B cell (primary cell): ENCODE results near the gene NPAS2. TPM values are rescaled to one million over a fixed set of nuclear protein-coding genes. Genes with fewer than 3 reads are reported as not detected.

Experiments
- ATAC-seq: fragments of 200-7000 bp; cut with Tn5 transposase; one replicate; pipeline ENCODE4 v1.10.0; 2021; ENCODE audit warnings: low read depth, mild to moderate bottlenecking, moderate number of reproducible peaks, moderate library complexity
- CTCF ChIA-PET: fragments of 350-600 bp; sonication (Branson Sonifier 250); formaldehyde crosslinking; loops from one replicate; lab custom pipeline; 2021; ENCODE audit warnings: antibody characterized with exemption, inconsistent platforms; lab: Charles Lee
- POLR2A ChIA-PET: fragments of 350-600 bp; sonication (Branson Sonifier 250); formaldehyde crosslinking; loops from one replicate; lab custom pipeline; 2021; ENCODE audit warnings: antibody characterized with exemption; lab: Charles Lee
- DNase-seq: peaks from one replicate; pipeline ENCODE4 v3.0.0; 2013
- H2AFZ ChIP-seq: 2 replicates; pipeline ENCODE4 v1.6.1; 2012; ENCODE audit warnings: mild to moderate bottlenecking, low read depth, low read length; ENCODE audit not compliant: insufficient read depth, poor library complexity, severe bottlenecking
- H3K27ac ChIP-seq, 2 donors: 1 replicate in 1 of 2; 2 replicates in 1 of 2; pipeline ENCODE4 v1.5.1; 2012 to 2013; ENCODE audit warnings: low read length in 2 of 2, mild to moderate bottlenecking in 2 of 2, moderate library complexity in 1 of 2
- H3K27me3 ChIP-seq, 4 experiments: fragments of 200-600 bp in 1 of 4; sonication (generic) in 1 of 4; replicated peaks in 1 of 4; 1 replicate in 2 of 4; 2 replicates in 2 of 4; pipeline versions ENCODE4 v1.6.1 to v1.7.0; 2013 to 2016; ENCODE audit warnings: low read length in 3 of 4, mild to moderate bottlenecking in 2 of 4, mixed read lengths in 1 of 4, moderate library complexity in 1 of 4; ENCODE audit not compliant: insufficient read depth in 4 of 4, control insufficient read depth in 3 of 4; ENCODE audit errors: control extremely low read depth in 1 of 4
- H3K36me3 ChIP-seq, 2 experiments: replicated peaks in 1 of 2; 1 replicate in 1 of 2; 2 replicates in 1 of 2; pipeline versions ENCODE4 v1.6.1 to v1.7.1; 2013; ENCODE audit warnings: low read length in 1 of 2; ENCODE audit not compliant: insufficient read depth in 2 of 2, control insufficient read depth in 1 of 2; ENCODE audit errors: control extremely low read depth in 1 of 2, extremely low read depth in 1 of 2
- H3K4me1 ChIP-seq, 2 donors: fragments of 200-600 bp in 1 of 2; sonication (generic) in 1 of 2; 1 replicate in 1 of 2; 2 replicates in 1 of 2; pipeline versions ENCODE4 v1.5.1 to v1.6.1; 2013 to 2017; ENCODE audit warnings: low read length in 2 of 2; ENCODE audit not compliant: control insufficient read depth in 2 of 2, insufficient read depth in 2 of 2
- H3K4me2 ChIP-seq: replicated peaks from 2 replicates; pipeline ENCODE3; 2012; ENCODE audit warnings: mild to moderate bottlenecking, low read depth, low read length; ENCODE audit not compliant: poor library complexity, severe bottlenecking
- H3K4me3 ChIP-seq, 5 experiments: fragments of 200-600 bp in 1 of 5; sonication (generic) in 1 of 5; 1 replicate in 3 of 5; 2 replicates in 2 of 5; pipeline versions ENCODE4 v1.5.1 to v1.7.0; 2011 to 2016; ENCODE audit warnings: low read length in 4 of 5, mild to moderate bottlenecking in 4 of 5, low read depth in 2 of 5, control low read depth in 1 of 5, moderate library complexity in 1 of 5; ENCODE audit not compliant: insufficient read depth in 1 of 5; ENCODE audit errors: control extremely low read depth in 1 of 5, extremely low read depth in 1 of 5
- H3K79me2 ChIP-seq: fragments of 200-600 bp; sonication (generic); one replicate; pipeline ENCODE4 v1.6.0; 2016; ENCODE audit warnings: low read length; ENCODE audit not compliant: control insufficient read depth, insufficient read depth
- H3K9ac ChIP-seq: fragments of 200-600 bp; sonication (generic); 2 replicates; pipeline ENCODE4 v1.6.1; 2017; ENCODE audit warnings: mild to moderate bottlenecking, low read length, moderate library complexity
- H3K9me3 ChIP-seq, 3 donors: one replicate each; pipeline versions ENCODE4 v1.6.1 to v1.7.1; 2013; ENCODE audit warnings: low read length in 2 of 3; ENCODE audit not compliant: control insufficient read depth in 2 of 3, insufficient read depth in 1 of 3; ENCODE audit errors: control extremely low read depth in 1 of 3
- H4K20me1 ChIP-seq: 2 replicates; pipeline ENCODE4 v1.6.0; 2012; ENCODE audit warnings: mild to moderate bottlenecking, low read length; ENCODE audit not compliant: insufficient read depth, control insufficient read depth, poor library complexity, severe bottlenecking
- H3K27ac Mint-ChIP-seq: one replicate; pipeline ENCODE4 v1.8.0; 2021; ENCODE audit warnings: mixed read lengths
- H3K27me3 Mint-ChIP-seq: one replicate; pipeline ENCODE4 v1.8.0; 2021; ENCODE audit warnings: mixed read lengths
- H3K4me1 Mint-ChIP-seq: one replicate; pipeline ENCODE4 v1.8.0; 2021; ENCODE audit warnings: mixed read lengths
- H3K4me3 Mint-ChIP-seq: one replicate; pipeline ENCODE4 v1.8.0; 2021; ENCODE audit warnings: mixed read lengths
- H3K9me3 Mint-ChIP-seq: one replicate; pipeline ENCODE4 v1.8.0; 2022; ENCODE audit warnings: mixed read lengths; ENCODE audit not compliant: insufficient read depth
- CTCF ChIP-seq: fragments of 200-600 bp; IDR thresholded peaks from one replicate; pipeline ENCODE4 v1.8.0; 2022; ENCODE audit warnings: antibody characterized with exemption, mild to moderate bottlenecking
- EZH2 ChIP-seq: IDR thresholded peaks from 2 replicates; pipeline ENCODE4 v1.6.1; 2012; ENCODE audit warnings: borderline replicate concordance, low read depth, mild to moderate bottlenecking, moderate library complexity, low read length; ENCODE audit not compliant: insufficient read depth, poor library complexity, severe bottlenecking
- WGBS: methylation state at CpG from one replicate; pipeline ENCODE4 v1.1.5; 2013; ENCODE audit warnings: missing lambda C conversion rate; ENCODE audit not compliant: insufficient coverage; 5-methylcytosine and 5-hydroxymethylcytosine counted together
- intact Hi-C: fragments of 100-400 bp; cut with micrococcal nuclease; formaldehyde crosslinking; loops from one replicate; pipeline ENCODE4 v1.10.0; 2022
- polyA plus RNA-seq: library from polyadenylated mRNA; depleted of rRNA; stranded (reverse); fragments of >200 nt; gene quantifications from 2 replicates; pipeline ENCODE4 v1.2.3, GENCODE V29; 2012
- total RNA-seq, 2 donors: library from RNA; stranded (reverse); fragments of 120-200 nt in 1 of 2; gene quantifications; 1 replicate in 1 of 2; 2 replicates in 1 of 2; pipeline versions ENCODE4 v1.2.3 to v1.2.4, GENCODE V29; 2013 to 2022

NPAS2 gene
- total and polyA plus RNA-seq, 2 donors (not counting 1 experiment from before 2014, with no cell fraction given), result not detected

GRCh38 chr2:100814043-100814442 lies 5.9 kb upstream of the NPAS2 start:
- POLR2A ChIA-PET, result no interaction called here
- Histone ChIP-seq H3K36me3 (no peaks in the 10 kb centered on the region), H4K20me1 (no peaks in the 10 kb centered on the region), H3K9ac (no peak overlapping the region), H2AFZ (no peak overlapping the region), H3K27ac (no peak overlapping the region), H3K4me2 (no peak overlapping the region), H3K4me1 (peaks cover 0 to 1% of the 10 kb centered on the region in 2 donors), H3K27me3 (peaks cover 0 to 22% (median 16%) of the 10 kb centered on the region in 4 experiments), H3K4me3 (no peak overlapping the region), H3K79me2 (no peaks in the 10 kb centered on the region), H3K9me3 (peaks cover 0 to 2% (median 0%) of the 10 kb centered on the region in 3 donors)
- CTCF ChIA-PET, result no interaction called here
- Mint-ChIP-seq H3K4me3 (no peak overlapping the region), H3K27me3 (peaks cover 61% of the 10 kb centered on the region), H3K27ac (no peak overlapping the region), H3K9me3 (no peaks in the 10 kb centered on the region), H3K4me1 (peaks cover 2% of the 10 kb centered on the region)
- DNase-seq (no peak), ATAC-seq (no peak)
- WGBS, result 67% methylated on average over 2 of the region's 3 CpGs
- intact Hi-C loops, result no loop called here
- TF ChIP-seq CTCF, result no peak
- TF ChIP-seq EZH2, result no peak

DNA sequence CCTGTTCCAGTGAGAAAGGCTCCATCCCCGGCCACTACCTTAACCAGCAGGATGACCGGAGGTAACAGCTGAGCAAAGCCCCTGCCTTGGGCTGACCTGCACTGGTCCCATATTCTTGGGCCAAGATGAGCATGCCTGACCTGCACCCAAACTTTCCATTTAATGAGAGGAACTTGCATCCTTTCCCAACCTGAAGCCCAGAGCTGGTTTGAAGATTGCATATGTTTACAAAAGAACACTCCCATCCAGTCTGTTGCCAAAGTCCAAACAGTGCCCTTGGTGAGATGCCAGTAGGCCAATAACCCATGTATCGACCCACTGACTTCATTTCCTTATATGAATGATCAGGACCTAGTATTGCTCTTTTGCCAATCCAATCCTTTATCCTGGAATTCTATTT lies 5.5 kb upstream of the NPAS2 start:
- ChIA-PET POLR2A (no interaction called here), CTCF (no interaction called here)
- Mint-ChIP-seq H3K4me3 (no peak overlapping the region), H3K9me3 (no peaks in the 10 kb centered on the region), H3K4me1 (peaks cover 2% of the 10 kb centered on the region), H3K27me3 (peaks cover 61% of the 10 kb centered on the region), H3K27ac (no peak overlapping the region)
- no peak for TF ChIP-seq CTCF
- TF ChIP-seq EZH2, result no peak
- Histone ChIP-seq H3K9ac (no peak overlapping the region), H3K9me3 (peaks cover 0 to 2% (median 0%) of the 10 kb centered on the region in 3 donors), H3K79me2 (no peaks in the 10 kb centered on the region), H3K36me3 (no peaks in the 10 kb centered on the region), H3K4me3 (no peak overlapping the region), H3K27ac (no peak overlapping the region), H2AFZ (no peak overlapping the region), H3K27me3 (peaks cover 0 to 23% (median 18%) of the 10 kb centered on the region in 4 experiments), H3K4me2 (no peak overlapping the region), H4K20me1 (no peaks in the 10 kb centered on the region), H3K4me1 (peaks cover 0 to 3% of the 10 kb centered on the region in 2 donors)
- WGBS, result 77% methylated on average over 2 of the region's 3 CpGs
- intact Hi-C loops, result no loop called here
- no peak for ATAC-seq
- DNase-seq, result no peak
